HG02981 (cell line): ENCODE measurements around the gene LUC7L2.
"Not testable (repeated sequence)": the region's sequence is repeated elsewhere in the genome, so short reads cannot be mapped to it uniquely, and the experiment has no call there.

Experiments
- ATAC-seq: cut with Tn5 transposase; IDR thresholded peaks from one replicate; pipeline ENCODE4 v1.9.1; 2021; ENCODE audit warnings: mild to moderate bottlenecking, moderate library complexity; ENCODE audit not compliant: unreplicated experiment

LUC7L2 gene

GRCh38 chr7:139355320-139355719 is 4.4 kb upstream of the LUC7L2 start:
- ATAC-seq: no peak

DNA sequence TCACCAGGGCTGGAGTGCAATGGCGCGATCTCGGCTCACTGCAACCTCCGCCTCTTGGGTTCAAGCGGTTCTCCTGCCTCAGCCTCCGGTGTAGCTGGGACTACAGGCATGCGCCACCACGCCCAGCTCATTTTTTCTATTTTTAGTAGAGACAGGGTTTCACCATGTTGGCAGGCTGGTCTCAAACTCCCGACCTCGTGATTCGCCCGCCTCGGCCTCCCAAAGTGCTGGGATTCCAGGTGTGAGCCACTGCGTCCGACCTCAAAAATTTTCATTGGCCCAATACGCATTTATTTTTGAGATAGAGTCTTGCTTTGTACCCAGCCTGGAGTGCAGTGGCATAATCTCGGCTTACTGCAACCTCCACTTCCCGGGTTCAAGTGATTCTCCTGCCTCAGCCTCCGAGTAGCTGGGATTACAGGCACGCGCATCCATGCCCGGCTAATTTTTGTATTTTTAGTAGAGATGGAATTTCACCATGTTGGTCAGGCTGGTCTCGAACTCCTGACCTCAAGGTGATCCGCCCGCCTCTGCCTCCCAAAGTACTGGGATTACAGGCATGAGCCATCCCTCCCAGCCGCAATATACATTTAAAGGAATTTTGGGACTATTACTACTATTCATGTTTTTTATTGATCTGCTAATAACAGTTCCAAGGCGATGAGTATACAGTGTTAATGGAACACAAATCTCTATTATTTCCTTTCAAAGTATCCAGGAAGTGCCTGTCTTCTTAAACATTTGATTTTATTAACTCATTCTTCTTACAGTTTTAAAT is 1.8 kb upstream of the LUC7L2 start:
- not testable (repeated sequence) for ATAC-seq

DNA sequence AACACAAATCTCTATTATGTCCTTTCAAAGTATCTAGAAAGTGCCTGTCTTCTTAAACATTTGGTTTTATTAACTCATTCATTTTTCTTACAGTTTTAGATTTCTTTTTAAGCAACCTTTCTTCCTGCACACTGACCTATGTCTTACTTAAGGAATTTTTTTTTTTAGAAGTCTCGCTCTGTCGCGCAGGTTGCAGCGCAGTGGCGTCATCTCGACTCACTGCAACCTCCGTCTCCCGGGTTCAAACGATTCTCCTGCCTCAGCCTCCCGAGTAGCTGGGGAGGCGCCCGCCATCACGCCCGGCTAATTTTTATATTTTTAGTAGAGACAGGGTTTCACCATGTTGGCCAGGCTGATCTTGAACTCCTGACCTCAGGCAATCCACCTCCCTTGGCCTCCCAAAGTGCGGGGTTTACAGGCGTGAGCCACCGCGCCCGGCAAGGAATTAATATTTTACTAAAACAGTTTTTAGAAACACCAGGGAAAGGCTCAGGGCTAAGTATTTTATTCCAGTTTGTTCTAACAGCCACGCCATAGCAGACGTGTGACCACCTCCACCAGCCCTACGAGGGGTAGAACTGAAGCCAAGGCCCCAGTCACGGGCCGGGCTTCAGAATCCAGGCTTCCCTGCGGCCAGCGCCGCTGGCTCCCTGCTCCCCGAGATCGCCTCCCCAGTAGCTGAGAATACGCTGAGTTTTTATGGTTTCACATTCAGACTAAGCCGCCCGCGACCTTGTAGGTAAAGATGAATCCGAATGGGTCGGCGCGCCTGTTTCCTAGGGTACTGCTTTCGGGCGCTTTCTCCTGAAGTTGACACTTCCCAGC is 941 bp upstream of the LUC7L2 start:
- ATAC-seq: no peak

DNA sequence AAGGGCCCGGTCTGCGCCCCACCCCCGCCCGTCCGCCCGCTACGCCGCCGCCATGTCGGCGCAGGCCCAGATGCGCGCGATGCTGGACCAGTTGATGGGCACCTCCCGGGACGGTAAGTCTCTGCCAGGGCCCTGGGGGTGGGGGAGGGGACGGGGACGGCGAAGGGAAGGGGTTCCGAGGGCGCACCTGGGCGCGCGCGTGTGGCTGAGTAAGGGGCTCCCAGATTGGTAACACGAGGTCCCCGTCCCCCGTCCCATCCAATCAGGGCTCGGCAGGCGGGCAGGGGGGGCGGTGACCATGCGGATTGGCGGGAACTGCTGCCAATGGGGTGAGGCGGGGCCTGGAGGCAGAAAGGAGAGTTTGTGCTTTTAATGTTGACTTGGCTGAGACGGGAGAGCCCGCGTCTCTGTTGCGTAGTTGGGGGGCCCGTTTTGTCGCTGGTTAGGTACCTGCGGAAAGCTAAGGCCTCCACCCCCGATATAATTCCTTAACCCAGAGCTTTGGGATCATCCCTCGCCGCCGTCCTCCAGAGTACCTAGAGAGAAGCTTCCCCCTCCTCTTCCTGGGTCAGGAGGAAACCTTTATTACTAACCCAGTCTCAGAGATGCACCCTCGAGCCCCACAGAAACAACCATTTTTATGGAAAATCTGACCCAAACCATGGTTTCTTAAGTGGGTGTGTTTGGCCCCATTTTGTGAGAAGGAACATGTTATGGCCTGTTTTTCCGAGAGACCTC is 685 bp downstream of the LUC7L2 start:
- peak; percentile 67 for ATAC-seq

DNA sequence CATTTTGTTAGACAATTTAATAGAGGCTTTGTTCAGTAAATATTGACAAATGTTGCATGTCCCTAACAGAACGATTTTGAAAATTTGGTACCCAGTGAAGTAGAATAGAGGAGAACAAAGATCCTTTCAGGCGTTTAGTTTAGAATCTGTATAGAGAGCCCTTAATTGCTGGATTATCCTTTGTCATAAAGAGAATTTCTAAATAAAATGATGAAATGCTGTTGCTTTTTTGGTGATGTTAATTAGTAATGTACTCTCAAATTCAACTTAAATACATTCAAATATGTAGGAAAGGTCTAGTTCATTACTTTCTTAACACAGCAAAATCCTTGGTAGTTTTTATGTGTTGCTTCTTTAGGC is 1.2 kb downstream of the LUC7L2 start:
- ATAC-seq: no peak

DNA sequence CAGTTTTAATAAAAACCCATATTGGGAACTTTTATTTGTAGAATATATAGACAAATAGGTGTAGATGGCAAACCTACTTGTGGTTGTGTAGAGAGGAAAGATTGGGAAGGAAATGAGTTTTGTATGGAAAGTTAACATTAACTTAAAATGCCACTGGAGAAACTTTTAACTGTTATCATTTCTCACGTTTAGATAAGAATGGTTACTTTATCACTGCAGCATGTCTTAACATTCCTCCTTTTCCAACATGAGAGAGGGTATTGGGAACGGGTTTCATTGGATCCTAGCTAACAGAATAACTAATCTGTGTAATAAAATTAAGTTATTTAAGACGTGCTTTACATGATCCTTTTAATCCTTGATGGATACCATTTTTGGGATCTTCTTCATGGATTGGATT is 1.8 kb downstream of the LUC7L2 start:
- ATAC-seq: no peak

- ATAC-seq: no peak
Measured at GRCh38 chr7:139362302-139362701, 2.6 kb downstream of the LUC7L2 start.

GRCh38 chr7:139362981-139363380 is 3.3 kb downstream of the LUC7L2 start:
- no peak for ATAC-seq

- no peak for ATAC-seq
Measured at GRCh38 chr7:139365336-139365735, 5.6 kb downstream of the LUC7L2 start.

GRCh38 chr7:139366400-139366799 is 6.7 kb downstream of the LUC7L2 start:
- ATAC-seq: no peak

GRCh38 chr7:139367438-139368155 is 7.9 kb downstream of the LUC7L2 start:
- no peak for ATAC-seq

- ATAC-seq: no peak
Measured at GRCh38 chr7:139370301-139370942, 10.7 kb downstream of the LUC7L2 start.

- ATAC-seq: no peak
Measured at GRCh38 chr7:139370943-139371313, 11.2 kb downstream of the LUC7L2 start.

GRCh38 chr7:139374246-139374645 is 14.6 kb downstream of the LUC7L2 start:
- ATAC-seq: no peak

- ATAC-seq: no peak
Measured at GRCh38 chr7:139382439-139382838, 22.7 kb downstream of the LUC7L2 start.

DNA sequence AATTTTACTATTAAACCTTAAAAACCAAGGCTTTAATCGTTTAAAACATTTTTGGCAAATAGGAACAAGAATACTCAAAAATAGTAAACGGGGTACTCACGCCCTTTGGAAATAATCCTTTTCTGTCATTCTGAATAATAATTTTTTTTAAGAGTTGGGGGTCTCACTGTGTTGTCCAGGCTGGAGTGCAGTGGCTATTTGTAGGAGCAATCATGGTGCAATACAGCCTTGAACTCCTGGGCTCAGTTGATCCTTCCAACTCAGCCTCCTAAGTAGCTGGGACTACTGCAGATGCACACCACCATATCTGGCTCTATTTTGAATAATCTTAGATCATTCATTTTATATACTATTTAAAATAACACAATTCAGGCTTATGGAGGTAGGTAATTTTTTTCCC is 24.9 kb downstream of the LUC7L2 start:
- no peak for ATAC-seq

- no peak for ATAC-seq
Measured at GRCh38 chr7:139387594-139387993, 27.9 kb downstream of the LUC7L2 start.

GRCh38 chr7:139389091-139389490 is 29.4 kb downstream of the LUC7L2 start:
- ATAC-seq: no peak

DNA sequence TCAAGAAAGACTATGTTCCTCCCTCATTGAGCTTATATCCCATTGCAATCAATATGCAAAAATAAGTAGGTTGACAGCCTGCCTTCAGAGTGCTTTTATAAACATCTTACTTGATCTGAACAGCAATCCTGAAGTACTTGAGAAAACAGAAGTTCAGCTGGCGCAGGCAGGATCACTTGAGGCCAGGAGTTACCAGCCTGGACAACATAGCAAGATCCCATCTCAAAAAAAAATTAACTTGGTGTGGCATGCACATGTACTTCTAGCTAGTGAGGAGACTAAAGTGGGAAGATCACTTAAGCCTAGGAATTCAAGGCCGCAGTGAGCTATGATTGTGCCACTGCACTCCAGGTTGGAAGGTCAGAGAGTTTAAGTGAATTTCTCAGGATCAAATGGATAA is 30.1 kb downstream of the LUC7L2 start:
- no peak for ATAC-seq

DNA sequence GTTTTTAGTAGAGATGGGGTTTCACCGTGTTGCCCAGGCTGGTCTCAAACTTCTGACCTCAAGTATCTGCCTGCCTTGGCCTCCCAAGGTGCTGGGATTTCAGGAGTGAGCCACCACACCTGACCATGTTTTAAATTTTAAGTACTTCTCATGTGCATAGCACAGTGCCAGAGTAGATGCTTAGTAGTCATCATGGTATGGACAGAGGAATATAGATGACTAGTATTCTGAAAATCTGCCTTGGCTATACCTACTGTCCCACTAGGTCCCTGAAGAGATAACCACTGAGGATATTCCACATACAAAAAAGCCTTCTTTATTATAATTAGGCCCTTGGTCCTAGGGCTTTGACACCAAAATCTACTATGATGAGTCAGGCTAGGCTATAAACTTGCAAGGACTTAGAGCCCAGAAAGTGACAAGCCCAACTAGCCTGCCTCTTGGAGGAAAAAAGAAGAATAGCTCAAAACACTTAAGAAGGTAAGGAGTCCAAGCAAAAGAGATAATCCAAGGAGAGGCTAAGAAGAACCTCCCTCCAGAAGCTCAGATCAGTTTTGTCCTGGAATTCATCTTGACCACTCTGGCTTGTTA is 34.0 kb downstream of the LUC7L2 start:
- ATAC-seq: no peak
